Fibroblast of skin of left biceps (primary cell): ENCODE results near the gene FOXJ3.

Experiments used
- DNase-seq, 2 experiments: peaks; one replicate each; pipeline ENCODE4 v3.0.0-alpha.2; 2013; ENCODE audit warnings: low read depth in 2 of 2

The FOXJ3 gene

DNA sequence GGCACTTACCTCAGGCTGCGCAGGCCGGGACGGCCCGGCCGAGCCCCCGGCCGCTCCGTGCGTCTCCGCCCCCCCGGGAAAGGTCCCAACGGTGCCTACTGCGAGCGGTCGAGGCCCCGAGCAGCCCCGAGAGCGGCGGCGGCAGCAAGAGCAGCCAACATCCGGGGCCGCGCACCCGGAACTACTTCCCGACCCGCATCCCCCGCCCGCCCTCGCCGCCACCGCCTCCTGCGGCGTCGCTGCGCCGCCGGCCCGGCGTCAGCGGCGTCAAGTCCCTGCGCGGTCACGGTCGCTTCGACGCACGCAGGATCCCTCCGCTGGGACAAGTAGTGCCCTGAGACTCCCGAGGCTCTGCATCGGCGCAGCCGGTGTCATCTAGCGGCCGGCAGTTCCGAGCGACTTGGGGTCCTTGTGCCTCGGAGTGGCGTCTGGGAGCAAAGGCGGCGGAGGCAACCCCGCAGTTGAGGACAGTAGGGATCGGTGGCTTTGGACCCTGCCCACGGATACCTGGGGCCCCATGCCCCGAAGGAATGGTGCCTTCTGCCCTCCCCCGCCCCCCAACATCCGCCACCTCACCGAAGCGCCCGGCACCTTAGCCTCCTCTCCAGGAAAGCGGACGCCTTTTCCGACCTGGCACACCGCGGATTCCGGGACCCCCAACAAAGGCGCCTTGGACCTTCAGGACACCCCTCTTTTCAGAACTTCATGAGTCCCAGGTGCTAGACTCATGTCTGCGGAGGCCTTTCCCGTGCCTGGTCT lies at the start of gene FOXJ3:
TSS of gene FOXJ3 (minus strand) at position 186 of the 759 bp plus-strand sequence. CDS start 24,142 bp downstream, outside the sequence.
- DNase-seq, result peak; percentile 92 to 93

DNA sequence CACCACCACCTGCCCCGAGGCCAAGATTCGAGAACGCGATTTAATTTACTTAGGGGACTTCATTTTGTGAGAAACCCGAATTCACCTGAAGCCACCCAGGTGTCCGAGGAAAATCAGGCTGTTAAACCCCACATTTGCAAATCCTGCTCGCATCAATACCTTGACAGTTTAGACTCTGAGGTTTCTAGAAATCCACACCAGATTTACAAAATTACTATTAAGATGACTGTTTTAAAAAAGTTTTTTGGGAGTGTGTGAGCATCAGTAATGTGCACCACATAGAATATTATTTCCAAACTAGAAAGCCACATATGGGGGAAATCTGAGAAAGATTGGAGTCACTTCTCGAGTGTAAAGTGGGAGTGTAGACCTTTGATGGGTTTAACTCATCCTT lies 46.2 kb upstream of the FOXJ3 start:
- DNase-seq, result no peak

DNA sequence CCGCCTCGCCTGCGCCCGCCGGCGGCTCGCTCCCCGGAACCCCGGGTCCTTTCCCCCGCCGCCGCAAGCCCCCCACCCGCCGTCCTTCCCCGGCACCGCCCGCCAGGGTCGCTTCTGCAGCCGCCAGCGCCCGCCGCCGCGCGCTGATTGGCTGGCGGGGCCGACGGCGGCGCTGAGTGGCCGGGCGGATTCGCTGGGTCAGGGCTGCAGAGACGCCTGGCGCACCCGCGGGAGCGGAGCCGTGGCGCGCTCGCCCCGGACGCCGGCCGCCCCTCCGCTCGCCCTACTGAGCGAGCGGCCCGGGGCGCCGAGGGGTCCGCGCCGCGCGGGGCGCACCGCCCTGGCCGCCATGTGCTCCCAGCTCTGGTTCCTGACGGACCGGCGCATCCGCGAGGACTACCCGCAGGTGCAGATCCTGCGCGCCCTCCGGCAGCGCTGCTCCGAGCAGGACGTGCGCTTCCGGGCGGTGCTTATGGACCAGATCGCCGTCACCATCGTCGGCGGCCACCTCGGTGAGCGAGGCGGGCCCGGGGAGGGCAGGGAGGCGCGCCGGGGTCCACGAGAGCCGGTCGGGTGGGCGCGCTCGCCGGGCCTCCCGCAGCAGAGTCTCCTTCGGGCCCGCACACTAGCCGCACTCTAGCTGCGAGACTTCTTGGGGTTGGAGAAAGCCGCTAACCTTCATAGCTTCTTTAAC lies 45.7 kb upstream of the FOXJ3 start, which contains the start of gene RIMKLA:
TSS of gene RIMKLA (plus strand) at position 207 of the 694 bp plus-strand sequence. CDS start at position 350, 143 bp downstream.
- DNase-seq, result no peak

DNA sequence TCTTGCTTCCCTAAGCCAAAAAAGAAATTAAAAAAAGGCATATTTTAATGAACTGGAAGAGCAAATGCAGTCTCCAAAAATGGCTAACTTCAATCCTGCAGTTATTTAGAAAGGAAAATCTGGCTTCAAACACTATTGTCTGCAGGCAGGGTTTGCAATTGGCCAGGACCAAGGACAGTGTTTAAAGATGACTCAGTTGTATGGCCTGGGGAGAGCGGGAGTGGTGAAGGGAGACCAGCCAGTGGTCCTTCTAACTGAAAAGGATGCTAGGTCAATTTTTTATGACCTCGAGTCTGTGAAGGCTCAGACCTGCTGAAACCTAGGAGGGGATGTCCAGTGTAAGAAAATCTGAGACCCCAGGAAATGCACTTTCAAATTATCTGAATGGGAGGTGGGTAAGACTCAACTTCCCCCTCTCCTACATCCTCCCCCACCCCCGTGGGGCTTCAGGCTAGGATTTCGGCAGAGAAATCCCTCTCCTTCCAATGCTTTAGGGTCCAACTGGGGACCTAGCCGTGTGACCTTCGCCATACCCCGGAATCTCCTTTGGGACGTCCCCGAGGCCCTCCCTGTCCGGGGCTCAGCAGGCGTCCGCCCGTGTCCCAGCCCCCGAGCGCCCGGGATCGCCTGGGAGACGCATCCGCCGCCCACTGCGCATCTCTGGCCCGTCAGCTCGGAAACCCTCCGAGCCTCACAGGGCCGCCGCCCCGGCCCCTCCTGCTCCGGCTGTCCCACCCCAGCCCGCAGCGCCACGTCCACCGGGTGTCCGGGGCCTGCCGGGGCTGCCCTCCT lies 45.0 kb upstream of the FOXJ3 start:
- no peak for DNase-seq

DNA sequence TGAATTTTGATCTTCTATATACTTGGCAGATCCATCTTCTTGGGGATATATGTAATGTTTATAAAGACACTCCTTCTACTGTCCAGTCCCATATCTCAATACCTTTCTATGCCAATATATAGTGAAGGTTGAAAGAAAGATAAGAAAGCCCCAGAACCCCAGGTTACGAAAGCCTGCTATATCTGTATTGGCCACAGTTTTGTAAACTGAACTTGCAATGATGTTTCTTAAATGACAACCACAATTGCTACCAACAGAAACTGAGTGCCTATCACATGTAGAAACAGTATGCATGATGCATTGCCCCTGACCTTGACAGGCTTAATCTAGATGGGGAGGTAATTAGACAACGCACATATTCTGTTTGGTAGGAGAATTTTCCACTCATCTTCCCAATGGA lies 37.8 kb upstream of the FOXJ3 start:
- DNase-seq, result no peak

DNA sequence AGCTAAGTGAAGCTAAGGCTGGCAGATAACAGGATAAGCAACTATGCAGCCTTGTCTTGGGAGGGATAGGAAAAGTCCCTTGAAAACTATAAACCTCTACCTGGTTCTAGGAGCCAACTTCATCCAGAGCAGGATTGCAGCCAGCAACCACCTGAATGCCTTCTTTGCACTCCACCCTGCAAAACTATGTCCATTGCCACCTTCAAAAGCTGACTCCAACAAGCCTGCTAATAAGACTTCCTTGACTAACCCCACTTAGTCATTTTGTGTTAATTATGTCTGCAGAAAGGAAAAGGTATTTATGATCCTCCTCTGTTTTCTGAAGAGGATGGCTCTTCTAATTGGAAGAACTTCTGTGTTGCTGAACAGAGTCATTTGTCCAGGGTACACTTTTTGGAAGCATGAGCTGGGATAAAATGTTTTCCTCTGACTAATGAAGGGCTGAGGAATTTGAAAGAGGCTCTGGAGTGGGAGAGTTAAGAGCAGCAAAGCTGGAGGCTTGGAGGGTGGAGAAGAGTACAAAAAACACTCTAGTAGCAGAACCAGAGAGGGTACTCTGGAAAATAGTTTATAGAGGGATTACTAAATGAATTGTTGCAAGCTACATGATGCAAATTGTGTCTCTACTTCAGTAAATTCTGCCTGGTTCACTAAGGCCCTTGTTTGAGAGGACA lies 36.0 kb upstream of the FOXJ3 start:
- no peak for DNase-seq

DNA sequence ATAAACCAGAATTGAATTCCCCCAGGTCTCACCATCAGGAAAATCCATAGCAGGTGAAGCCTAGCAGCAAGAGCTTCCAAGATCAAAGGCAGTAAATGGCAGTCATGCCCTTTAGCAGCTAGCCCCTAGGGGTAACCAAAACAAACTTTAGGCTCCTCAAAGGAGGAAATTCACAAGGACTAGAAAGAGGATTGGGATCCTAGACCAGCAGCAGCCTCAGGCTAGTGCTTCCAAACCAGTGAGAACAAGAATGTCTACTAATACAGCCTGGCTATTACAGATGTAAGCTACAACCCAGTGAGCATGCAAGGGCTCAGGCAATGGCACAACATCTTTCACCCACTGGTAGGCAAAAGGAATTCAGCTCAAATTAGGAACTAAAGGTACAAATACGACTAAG lies 34.4 kb upstream of the FOXJ3 start:
- DNase-seq, result no peak

DNA sequence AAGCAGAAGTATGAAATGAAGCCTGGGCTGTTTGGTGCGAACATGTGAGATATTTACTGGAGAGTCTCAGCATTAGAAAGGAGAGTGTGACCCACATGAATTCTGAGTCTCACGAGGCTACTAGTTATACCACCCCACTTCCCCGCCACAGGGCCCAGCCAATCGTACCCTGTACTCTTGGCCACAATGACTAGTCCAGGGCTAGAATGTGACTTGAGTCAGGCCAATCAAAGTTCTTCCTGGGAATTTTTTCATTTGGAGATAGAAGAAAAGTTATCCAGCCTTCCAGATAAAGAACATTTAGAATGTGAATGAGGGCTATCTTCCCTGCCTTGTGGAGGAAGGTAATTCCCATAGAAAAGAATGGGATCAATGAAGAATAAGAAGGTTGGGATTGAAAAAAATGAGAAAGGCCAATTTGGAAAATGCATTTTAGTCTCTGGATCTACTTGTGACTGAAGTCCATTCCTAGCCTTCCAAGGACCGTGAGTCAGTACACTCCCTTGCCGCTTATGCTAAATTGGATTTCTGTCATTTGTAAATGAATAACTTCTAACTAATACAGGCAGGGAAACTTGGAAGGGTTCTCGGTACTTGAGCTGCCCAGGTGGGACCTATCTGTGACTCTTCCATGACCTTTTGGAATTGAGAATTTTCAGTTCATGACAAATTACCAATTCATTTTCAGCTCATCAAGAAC lies 33.2 kb upstream of the FOXJ3 start:
- no peak for DNase-seq

DNA sequence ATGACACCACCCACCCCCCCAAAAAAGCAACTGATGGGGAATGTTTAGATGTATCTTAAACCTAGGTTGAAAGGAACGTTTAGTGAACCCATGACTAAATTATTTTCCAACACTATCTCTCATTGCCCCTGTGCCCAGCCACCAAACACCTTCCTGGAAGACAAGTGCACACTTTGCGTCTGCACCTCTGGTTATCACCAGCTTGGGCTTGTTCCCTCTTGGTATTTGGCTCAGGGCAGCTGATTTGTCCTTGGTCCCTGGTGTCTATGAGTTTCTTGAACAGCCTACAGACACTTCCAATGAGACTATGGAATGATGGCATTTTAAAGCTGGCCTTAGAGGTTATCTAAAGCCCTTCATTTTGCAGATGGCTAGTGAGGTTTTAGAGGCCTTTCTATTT lies 30.1 kb upstream of the FOXJ3 start:
- DNase-seq, result no peak

DNA sequence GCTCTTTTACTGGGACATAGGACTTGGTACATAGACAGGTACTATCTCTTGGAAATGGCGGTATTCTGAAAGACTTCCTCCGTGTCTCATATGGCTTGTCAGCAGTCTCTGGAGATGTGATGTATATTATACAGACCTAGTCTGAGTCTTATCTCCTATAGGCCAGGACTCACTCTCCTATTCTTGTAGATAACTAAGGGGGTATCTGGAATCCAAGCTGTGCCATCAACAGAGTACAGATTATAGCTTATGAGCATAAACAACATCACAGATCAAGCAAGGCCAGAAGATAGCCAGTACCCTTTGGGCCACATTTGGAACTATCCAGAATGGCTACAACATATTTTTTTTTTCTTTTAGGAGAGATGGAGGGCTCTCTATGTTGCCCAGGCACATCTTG lies 29.5 kb upstream of the FOXJ3 start:
- no peak for DNase-seq

DNA sequence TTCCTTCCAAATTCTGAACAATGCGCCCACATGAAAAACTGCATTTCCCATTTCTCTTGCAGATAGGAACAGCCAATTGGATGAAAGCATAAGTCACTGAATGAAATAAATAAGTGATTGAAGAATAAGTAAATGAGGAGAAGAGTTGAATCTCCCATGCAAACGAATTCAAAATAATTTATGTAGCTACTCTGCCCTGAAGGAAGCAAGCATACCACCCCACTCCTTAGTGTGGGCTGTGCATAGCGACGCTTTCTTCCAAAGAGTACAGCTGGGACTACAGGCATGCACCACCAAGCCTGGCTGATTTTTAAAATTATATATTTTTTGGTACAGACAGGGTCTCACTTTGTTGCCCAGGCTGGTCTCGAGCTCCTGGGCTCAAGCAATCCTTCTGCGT lies 29.1 kb upstream of the FOXJ3 start:
- no peak for DNase-seq

DNA sequence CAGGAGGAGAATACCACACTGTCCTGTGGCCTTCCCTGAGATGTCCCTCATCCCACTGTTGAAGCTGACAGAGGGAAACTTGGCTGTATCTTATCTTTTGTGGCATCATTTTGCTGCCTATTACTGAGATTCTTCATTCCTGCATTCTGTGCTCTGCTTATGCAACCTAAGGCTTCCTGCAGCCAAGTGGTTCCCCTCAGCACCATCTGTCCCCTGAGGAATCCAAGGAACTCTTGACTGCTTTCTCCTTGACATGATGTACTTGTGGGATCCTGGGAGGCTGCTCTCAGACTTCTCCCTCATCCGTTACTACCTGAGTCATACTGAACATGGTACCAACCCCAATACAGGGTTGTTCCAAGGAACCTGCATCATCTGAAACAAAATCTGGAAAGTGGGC lies 24.4 kb upstream of the FOXJ3 start:
- DNase-seq, result no peak

DNA sequence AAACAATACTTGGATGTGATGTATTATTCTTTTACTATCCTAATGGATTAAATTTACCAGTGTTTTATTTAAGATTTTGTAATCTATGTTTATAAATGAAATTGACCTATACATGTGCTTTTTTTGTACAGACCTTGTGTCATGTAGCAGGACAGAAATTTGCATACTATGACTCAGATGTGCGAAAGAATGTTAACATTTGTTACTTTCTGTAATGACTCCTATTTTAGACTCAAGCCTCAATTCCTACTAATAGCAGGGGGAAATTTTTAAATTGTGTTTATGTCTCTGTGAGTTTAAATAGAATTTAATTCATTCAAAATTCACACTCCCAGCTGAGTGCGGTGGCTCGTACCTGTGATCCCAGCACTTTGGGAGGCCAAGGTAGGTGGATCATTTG lies 23.8 kb upstream of the FOXJ3 start:
- DNase-seq, result no peak

DNA sequence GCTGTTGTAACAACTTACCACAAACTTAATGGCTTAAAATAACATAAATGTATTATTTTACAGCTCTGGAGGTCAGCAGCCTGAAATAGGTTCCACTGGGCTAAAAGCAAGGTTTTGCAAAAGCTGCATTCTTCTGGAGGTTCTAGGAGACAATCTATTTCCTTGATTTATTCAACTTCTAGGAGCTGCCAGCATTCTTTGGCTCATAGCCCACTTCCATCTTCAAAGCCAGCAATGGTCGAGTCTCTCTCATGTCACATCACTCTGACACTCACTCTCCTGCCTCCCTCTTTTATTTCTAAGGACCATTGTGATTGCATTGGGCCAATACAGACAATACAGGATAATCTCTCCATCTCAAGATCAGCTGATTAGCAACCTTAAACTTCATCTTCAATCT lies 15.1 kb upstream of the FOXJ3 start:
- DNase-seq, result no peak

DNA sequence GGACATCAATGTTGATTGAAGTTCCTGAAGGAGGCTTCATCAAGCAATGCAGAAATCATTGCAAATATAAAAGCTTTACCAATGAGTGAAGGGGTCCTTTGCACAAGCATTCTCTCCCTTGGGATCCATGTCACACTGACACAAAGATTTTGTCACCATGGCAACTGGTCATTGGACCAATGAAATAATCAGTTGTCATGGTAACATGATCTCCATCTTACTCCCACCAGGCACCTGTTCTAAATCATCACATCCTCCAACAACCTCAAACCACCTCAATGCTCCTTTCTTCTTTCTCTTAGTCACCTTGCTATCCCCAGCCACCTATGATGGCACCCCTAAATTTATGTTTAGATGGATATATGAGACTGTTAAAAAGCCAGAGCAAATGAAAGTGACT lies 13.5 kb upstream of the FOXJ3 start:
- DNase-seq, result no peak

DNA sequence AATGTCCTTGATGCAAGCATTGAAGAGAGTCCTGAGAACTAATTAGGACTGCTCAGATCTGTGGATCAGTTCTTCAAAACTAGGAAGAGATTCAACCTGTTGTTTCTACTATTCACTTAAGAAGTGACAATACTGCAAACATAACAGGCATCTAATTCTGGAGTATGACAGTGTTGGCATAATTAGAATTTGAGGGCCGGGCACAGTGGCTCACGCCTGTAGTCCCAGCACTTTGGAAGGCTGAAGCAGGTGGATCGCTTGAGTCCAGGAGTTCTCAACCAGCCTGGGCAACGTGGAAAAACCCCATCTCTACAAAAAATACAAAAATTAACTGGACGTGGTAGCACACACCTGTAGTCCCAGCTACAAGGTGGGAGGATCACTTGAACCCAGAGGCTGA lies 8.0 kb upstream of the FOXJ3 start:
- DNase-seq, result no peak

DNA sequence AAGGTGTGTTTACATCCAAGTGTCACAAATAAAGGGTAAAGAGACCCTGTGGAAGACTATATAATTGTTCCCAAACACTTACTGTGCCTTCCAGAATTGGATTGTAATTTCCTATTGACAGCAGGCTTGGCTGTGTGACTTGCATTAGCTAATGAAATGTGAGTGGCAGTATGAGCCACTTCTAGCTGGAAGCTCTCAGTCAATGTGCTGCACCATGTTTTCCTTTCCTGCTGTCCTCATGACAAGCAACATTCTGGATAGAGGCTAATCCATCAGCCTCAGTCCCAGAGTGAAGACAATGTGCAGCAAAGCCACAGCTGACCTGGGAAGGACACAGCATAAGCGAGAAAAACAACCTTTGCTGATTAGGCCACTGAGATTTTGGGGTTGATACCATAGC lies 5.9 kb upstream of the FOXJ3 start:
- DNase-seq, result no peak

DNA sequence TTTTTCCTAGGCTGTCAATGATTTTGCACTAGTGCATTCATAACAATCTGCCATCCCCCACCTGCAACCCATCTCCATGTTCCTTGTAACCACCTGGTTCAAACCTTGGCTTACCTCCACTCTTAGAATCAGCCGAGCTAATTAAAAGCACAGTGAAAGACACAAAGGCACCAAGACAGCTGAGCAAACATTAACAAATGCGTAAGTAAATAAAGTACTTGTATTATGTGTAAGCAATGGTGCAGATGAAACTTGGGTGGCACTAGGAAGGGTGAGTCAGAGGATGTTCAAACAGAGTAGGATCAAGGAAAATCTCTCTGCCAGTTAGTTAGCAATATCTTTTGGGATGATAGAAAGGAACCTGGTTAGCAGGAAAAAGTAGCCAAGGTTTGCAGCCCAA lies 5.1 kb upstream of the FOXJ3 start:
- no peak for DNase-seq

DNA sequence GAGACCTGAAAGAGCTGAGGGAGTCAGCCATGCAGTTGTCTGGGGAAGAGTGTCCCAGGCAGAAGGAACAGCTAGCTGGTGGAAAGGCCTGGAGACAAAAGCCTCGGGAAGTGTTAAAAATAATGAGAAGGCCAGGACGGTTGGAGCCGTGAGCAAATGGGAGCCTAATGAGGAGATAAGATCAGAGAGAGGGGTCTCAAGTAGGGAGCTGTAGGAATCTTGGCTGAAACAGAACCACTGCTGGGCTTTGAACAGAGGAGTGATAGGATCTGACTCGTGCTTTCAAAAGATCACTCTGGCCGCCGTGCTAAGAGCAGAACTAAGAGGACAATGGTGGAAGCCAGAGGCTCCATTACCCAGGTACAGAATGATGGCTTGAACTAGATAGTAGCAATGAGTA lies 1.9 kb upstream of the FOXJ3 start:
- no peak for DNase-seq

DNA sequence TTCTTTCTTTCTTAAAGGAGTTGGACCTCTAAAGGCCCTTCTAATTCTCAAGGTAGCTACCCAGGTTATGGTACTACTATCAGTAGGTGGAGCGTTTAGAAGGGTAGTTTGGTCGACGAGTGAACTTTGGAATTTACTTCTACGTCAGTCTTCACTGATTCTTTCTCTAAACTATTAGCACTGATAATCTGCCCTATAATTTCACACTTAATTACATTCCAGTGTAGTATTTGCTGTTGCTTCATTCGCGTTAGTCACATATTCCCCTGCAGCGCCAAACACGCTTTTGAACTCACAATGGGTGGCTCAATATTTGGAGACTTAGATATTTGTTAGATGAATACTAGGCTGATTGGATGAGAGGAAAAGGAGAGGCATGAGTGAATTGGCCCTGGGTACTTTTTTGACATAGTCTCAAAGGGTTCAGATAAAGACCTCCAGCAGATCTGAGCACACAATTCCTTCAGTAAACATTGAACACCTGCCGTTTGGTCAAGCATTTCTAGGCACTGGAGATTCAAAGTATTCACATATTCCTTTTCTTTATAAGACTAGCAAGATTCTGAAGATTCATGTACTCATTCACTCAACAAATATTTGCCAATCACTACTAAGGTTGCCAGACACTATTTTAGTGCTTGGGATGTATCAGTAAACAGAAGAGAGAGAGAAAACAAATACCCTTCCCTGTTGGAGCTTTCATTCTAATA lies 929 bp upstream of the FOXJ3 start:
- no peak for DNase-seq
